ENCODE results near the gene PANK4.
"Not testable (repeated sequence)": the region's sequence is repeated elsewhere in the genome, so short reads cannot be mapped to it uniquely, and the experiment has no call there.

The PANK4 gene

GRCh38 chr1:2525920-2526823, at the start of gene PANK4:
TSS of gene PANK4 (minus strand) at chr1:2526596. CDS start at chr1:2526587, 9 bp downstream.
- DNase-seq, result peak; percentile 98

DNA sequence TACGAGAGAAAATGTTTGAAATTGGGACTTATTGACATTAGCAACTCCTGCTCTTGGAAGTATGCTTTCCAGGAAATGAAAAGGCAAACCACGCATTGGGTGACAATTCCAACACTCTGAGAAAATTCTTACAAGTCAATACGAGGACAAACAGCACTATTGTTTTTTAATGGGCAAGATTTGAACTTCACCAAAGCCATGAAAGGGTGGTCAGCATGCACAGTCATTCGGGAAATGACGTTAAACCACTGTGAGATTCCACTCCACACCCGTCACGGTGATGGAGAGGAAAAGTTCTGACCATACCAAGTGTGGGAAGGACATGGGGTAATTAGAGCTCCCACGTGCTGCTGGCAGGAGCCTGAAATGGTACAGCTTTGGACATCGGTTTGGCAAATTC, 48.0 kb upstream of the PANK4 start:
- no peak for DNase-seq

DNA sequence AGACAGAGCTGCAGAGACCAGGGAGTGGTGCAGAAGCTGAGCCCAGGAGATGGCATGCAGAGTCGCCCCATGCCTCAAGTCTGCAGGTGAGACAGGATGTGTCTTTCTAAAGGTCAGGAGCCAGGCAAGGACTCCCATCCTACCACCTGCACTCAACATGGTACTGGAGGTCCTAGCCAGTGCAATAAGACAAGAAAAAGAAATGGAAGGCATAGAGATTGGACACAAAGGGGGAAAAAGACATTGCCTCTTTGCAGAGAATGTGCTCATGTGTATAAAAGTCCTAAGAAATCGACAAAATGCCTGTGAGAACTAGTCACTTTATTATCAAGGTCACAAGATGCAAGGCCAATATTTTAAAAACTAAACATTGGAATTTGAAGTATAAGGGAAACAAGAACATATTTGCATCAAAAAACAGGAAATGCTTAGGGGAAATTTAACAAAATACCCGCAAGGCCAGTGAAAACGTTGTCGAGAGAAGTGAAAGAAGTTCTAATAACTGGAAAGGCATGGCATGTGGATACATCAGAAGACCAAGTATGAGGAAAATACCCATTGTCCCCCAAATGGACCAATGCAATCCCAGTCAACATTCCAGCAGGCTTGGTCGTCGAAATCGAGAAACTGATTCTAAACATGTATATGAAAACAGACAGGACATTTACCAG, 47.0 kb upstream of the PANK4 start:
- no peak for DNase-seq

GRCh38 chr1:2571348-2571747, 45.0 kb upstream of the PANK4 start:
- no peak for DNase-seq

GRCh38 chr1:2570332-2570731, 43.9 kb upstream of the PANK4 start:
- no peak for DNase-seq

DNA sequence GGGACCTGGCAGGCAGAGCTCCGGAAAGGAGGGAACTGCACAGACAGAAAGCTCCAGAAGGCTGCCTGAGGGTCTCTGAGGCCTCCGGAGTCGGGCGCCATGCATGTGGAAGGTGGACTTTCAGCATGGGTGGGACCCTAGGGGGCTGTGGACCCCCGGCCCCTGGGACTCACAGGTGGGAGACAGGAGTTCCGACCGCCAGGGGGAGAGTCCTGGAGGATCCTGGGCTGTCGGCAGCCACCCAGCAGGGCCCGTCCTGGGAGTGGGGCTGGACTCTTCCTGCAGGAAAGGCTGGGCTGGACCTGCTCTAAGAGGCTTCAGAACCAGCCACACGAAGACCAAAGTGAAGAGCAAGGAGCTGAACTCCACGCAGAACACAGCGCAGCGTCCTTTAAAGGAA, 43.3 kb upstream of the PANK4 start:
- not testable (repeated sequence) for DNase-seq

DNA sequence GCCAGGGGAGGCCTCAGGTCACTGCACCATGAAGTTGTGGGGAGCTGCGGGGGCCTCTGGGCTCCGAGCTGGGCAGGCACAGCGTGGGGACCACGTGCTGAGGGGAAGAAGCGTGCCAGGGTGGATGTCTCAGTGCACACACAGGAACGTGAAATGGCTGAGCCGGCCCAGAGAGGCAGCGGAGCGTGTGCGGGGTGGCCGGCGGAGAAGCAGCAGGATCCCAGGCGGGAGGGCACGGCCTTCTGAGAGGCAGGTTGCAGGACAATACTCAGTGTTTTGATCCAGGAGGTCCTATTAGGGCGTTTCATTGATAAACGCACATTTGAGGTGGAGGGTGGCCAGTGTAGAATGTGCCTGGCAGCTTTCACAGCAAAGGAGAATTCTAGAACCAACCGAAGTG, 42.7 kb upstream of the PANK4 start:
- no peak for DNase-seq

- DNase-seq, result not testable (repeated sequence)
These were observed 41.9 kb upstream of the PANK4 start for GRCh38 chr1:2568187-2568816.

DNA sequence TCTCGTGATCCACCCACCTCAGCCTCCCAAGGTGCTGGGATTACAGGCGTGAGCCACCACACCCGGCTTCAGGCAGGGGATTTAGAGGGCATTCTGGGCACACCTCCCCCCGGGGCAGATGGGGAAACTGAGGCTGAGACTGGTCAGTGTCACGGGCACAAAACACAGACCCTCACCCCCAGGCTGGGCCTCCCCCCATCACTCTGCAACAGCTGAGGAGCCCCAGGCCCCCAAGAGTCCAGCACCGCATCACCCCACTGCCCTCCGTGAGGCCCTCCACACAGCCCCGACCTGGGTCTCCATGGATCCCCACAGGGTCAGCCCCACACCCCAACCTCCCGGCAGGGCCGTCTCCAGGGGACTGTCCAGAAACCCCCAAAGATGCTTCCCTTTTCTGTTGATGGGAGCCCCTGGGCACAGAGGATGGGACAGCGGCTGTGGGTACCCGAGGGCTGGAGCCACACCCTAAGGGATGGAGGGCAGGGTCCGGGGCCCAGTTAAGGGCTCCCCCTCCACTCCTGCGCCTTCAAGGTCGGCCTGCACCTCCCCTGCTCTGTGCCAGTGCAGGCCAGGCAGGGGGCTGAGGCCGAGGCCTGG, 40.8 kb upstream of the PANK4 start:
- no peak for DNase-seq

GRCh38 chr1:2566101-2567045, 40.0 kb upstream of the PANK4 start:
- no peak for DNase-seq

GRCh38 chr1:2564815-2565374, 38.5 kb upstream of the PANK4 start:
- DNase-seq, result no peak

- DNase-seq, result no peak
These were observed 37.8 kb upstream of the PANK4 start for GRCh38 chr1:2564006-2564814.

DNA sequence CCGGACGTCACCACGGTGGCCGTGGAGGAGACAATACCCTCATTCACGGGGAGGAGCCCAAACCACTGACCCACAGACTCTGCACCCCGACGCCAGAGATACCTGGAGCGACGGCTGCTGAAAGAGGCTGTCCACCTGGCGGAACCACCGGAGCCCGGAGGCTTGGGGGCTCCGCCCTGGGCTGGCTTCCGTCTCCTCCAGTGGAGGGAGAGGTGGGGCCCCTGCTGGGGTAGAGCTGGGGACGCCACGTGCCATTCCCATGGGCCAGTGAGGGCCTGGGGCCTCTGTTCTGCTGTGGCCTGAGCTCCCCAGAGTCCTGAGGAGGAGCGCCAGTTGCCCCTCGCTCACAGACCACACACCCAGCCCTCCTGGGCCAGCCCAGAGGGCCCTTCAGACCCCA, 36.8 kb upstream of the PANK4 start:
- no peak for DNase-seq

- DNase-seq, result peak; percentile 23
These were observed 35.8 kb upstream of the PANK4 start for GRCh38 chr1:2561898-2562895.

DNA sequence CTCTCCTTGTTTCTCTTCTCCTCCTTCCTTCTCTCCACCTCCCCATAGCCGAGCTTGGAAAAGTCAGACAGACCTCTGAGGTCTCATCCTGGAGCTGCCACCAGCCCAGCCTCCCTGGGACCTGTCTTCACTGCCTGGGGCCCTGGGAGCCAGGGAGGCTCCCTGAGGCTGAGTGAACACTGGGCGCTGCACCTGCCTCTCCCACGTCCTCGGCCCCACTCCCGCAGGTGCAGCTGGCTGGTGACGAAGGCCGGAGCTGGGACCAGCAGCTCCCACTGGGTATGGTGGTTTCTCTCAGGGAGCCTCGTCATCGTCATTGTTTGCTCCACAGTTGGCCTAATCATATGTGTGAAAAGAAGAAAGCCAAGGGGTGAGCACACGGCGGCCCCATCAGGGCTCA, 35.0 kb upstream of the PANK4 start:
- DNase-seq, result no peak

DNA sequence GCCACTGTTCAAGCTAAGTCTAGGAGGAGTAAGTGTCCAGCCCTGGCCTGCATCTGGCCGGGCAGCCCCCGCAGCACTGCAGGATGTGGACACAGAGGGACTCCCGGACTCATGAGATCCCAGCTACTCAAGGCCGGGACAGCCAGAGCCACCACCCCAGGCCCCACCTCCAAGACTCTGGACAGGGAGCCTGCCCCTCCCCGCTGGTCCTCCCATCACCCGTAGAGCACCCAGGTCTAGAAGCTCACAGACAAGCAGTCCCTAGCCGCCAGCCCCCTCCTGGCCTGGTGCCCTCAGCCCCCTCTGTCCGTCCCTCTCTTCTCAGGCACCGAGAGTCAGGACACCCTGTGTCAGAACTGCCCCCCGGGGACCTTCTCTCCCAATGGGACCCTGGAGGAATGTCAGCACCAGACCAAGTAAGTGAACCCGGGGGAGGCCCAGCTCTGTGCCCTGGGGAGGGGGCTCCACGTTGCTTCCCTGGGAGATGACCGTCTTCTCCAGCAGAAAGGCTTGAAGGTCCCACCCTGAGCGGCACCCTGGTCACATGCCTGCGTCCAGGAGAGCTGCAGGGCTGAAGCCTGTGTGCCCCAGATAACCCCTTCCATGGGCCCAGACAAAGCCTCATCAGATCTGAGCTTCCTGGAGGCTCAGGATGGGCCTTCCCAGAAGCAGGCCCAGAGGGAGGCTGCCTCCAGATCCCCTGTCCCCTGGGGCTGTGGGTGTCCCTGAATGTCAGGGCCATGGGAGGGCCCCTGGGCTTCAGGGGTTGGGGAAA, 34.1 kb upstream of the PANK4 start:
- no peak for DNase-seq

- DNase-seq, result no peak
These were observed 33.3 kb upstream of the PANK4 start for GRCh38 chr1:2559509-2560298.

- DNase-seq, result no peak
These were observed 32.5 kb upstream of the PANK4 start for GRCh38 chr1:2558861-2559260.

Measured in DMS53 (cell line).